Measurements from ENCODE around the gene TMEM132D. TPM values are rescaled to one million over a fixed set of nuclear protein-coding genes. Genes with fewer than 3 reads are reported as not detected.
"Not testable (repeated sequence)": the region's sequence is repeated elsewhere in the genome, so short reads cannot be mapped to it uniquely, and the experiment has no call there.

Gene TMEM132D
- polyA plus RNA-seq, 4 donors = 1.3 to 3.5 (median 1.7) TPM

DNA sequence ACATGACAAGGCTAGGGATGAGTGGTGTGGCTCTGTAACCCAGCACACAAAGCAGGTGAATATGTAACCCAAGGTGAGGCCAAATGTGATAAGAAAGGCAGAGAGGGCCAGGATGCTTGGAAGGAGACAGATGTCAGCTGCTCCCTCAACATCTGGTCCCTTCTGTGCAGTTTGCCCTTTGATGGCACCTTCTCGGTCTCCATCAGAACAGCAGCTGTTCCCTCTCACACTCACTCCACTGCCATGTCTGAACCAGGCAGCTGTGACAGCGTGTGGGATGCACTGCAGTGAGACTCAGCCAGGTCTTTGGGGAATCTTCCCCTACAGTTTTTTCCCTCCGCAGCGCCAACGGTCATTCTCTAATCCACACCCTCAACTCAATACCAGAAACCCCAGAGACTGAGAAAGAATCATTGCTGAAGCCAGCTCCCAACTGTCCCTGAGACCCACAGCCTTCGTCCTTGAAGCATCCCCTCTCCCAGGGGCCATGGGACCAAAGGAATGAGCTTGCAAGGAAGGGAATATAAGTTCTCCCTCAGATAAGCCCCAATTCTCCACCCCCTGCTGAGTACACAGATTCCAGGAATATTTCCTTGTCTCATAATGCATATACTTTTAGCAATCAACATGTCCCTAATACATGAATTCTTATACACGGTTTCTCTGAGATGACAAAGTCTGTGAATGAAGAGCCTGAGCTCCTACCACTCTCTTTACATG lies 820.5 kb downstream of the TMEM132D start:
- DNase-seq (ENCODE audit: low read depth in 4 of 4, low spot score in 3 of 4) = no peak

DNA sequence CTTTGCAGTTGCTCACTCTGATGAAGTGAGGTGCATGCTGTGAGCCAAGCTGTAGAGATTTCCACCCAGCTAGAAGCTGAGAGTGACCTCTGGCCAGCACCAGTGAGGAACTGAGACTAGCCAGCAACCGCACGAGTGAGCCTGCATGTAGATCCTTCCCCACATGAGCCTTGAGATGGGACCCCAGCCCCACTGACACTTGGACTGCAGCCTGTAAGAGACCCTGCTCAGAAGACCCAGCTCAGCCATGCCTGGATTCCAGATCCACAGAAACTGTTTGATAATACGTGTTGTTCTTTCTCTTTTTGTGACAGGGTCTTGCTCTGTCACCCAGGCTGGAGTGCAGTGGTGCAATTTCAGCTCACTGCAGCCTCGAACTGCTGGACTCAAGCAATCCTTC lies 821.4 kb downstream of the TMEM132D start:
- no peak for DNase-seq (ENCODE audit: low read depth in 4 of 4, low spot score in 3 of 4)

DNA sequence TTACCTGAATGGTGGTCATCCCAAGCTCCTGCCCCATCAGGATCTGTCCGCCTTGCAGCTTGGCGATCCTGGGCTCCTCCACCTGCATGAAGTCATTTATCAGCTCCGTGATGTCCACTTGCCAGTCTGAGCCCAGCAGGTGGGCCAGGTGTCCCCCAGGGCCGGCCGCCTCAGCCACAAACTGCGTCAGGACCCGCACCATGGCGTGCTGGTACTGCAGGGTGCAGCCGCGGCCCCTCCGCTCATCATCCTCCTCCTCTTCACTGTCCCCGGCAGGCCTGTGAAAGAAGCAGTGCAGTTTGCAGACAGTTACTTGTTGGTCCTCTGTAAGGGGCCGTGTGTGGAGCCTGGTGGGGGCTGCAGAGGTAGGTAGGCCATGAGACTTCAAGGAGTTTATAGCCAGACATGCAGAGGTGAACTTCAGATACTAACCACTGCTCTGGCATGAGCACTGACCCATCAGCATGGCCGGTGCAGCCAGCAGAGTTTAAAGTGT lies 822.0 kb downstream of the TMEM132D start:
- DNase-seq (ENCODE audit: low read depth in 4 of 4, low spot score in 3 of 4) = no peak

DNA sequence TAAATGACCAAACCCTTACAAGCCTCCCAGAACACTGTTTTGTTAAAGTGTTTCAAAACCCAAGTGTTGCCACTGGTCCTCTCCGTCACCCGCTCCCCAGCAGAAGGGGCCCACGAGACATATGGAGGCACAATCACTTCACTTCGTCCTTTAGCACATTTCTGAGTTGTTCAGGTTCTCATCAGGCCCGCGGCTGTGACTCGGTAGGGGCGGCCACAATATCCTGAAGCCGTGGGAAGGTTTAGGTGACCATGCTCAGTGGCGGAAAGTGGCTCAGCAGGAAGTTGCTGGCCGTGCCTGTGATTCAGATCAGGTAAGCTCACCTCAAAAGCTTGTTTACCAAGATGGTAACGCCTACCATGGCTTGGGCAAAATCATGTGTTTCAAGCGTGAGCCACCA lies 823.0 kb downstream of the TMEM132D start:
- DNase-seq (ENCODE audit: low read depth in 4 of 4, low spot score in 3 of 4) = no peak

DNA sequence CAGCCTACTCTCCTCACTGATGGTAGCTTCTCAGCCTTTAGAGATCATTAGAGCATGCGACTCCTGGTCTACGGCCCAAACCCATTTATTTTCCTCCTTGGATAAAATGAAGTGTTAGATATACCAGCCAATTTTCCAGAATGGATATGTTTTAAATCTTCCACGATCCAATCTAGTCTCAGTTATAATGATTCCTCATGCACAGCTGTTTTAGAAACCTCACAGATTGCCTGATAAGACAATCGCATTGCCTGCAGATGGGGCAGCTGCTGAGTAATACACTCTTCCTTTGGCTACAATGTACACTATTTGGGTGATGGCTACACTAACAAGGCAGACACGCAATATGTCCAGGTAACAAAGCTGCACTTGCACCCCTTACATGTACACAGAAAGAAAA lies 823.4 kb downstream of the TMEM132D start:
- DNase-seq (ENCODE audit: low read depth in 4 of 4, low spot score in 3 of 4) = no peak

DNA sequence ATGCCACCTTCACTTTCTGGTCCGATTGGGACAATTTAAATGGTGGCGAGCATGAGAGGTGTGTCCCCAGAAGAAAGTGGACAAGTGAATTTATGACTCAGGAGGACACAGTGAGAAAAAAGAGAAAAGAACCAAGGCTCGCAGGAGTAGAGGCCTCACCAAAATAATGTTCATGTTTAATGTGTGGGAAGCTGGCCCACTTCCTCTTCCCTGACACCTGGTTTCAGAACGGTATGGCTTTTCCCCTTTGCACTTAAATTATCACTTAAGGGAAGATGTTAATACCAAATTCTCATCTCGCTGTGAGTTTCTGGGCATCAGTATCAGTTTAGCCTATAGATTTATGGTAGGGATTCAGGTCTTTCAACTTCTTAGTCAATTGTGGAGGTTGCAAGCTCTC lies 824.1 kb downstream of the TMEM132D start:
- no peak for DNase-seq (ENCODE audit: low read depth in 4 of 4, low spot score in 3 of 4)

DNA sequence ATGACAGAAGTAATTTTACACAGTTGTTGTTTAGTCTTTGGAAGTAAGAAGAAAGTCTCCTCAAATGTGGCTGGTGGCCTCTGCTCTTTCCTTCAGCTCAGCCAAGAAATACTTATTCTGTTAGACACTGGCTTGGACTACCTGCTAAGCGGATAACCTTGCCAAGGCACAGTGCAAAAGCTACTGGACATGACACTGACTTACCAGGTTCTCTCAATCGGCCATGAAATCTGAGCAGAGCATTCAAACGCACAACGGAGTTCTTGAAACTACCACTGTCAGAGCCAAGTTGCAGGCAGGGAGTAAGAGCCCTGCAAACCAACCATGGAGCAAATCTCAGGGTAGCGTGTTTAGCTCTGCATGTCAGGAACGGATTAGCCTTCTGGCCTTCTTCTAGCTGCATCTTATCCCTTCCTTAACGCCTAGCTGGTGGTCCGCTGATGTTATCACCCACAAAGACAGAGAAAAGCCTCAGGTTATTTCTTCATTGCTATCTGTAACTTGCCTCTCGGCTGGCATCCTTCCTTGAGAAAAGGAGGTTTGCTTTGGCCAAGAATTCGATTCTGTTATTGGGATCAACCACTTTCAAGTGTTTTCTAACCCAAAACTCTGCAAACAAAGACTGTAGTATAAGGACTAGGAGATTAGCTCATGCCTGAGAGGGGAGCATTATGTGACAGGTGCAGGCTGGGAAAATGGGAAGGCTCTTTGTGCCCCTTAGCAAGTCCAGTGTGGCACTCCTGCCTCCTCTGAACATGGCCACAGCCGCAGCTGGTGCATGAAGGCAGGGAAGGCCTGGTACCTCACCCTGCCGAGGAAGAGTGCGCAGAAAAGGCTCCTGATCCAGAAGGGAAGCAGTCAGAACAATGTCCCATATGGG lies 827.1 kb downstream of the TMEM132D start:
- no peak for DNase-seq (ENCODE audit: low read depth in 4 of 4, low spot score in 3 of 4)

DNA sequence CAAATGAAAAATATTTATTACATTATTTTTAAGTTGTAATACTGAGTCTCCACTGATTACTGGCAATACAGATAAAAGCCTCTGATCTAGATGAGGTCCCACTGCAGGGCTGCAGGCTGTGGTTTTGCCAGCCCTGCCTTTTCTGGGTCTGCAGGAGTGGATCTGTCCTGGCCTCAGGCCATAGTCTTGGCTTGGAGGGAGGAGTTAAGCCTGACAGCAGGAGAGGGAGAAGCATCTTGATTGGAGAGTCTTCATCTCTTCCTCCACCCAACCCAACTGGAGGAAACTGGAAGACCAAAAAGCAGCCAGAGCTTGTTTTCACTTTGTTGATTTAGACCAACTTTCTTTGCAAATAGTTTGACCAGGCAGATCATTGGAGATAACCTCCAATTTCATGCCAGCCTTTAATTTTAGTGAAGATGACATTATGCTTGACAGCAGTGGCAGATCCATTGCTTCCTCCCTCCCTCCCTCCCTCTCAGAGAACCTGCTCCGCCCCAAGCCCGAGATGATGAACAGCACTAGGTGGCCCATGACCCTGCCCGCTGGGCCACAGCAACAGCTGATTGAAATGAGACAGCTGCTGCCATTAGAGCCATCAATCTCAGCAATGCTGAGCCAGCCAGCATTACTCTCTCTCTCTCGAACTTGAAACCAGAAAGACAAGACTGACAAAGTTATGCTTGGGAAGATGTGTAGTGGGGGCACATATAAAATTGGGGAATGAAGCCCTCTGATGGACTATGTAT lies 828.2 kb downstream of the TMEM132D start:
- DNase-seq (ENCODE audit: low read depth in 4 of 4, low spot score in 3 of 4) = no peak

DNA sequence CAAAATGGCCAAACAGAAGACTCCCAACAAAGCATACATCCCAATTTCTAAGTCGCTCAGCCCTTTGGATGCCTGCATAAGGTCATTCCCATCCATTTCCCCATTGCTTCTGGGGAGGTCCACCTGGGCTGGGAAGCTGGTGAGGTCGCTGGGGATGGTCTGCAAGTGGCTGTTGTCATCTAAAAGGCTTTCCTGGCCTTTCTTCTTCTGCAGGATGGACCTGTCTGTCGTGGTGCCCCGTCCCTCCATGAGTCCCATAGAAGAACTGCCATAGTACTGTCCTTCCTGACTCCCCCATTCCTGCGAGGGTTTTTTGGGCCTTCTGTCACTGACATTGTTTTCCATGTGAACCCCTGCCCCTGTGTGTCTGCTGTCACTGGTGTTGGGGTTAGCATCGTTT lies 829.4 kb downstream of the TMEM132D start:
- no peak for DNase-seq (ENCODE audit: low read depth in 4 of 4, low spot score in 3 of 4)

DNA sequence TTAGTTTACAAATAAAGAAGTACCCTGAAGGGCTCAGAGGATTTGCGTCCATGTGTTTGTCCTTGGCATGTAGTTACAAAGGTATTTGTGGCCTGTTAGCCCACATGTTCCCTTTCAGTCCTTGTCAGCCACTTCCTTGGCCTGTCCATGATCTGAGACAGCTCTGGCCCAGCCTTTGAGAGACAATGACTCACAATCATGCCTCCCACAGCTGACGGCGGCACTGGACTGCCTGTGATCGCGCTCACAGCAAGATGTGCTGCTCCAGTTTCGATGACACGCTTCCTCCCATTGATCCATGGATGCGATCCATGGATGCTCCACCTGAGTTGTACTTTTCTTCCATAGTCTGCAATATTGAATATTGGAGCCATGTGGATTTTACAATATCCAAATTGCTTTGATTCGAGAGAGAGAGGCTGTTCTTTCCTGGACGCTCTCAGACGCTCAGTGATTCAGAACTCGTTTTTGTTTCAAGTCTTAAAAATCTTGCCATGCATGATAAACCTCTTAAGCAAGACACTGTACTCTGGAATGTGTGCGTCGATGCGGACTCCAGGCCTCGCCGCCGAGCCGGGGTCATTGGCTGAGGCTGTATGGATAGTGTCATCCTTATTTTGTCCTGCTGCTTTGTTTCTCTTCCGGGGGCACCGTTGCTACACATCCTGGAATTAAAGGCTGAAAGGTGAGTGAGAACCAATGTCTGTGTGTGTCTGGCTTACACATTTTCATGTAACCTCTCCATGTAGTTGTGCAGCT lies 830.5 kb downstream of the TMEM132D start:
- DNase-seq (ENCODE audit: low read depth in 4 of 4, low spot score in 3 of 4) = no peak

DNA sequence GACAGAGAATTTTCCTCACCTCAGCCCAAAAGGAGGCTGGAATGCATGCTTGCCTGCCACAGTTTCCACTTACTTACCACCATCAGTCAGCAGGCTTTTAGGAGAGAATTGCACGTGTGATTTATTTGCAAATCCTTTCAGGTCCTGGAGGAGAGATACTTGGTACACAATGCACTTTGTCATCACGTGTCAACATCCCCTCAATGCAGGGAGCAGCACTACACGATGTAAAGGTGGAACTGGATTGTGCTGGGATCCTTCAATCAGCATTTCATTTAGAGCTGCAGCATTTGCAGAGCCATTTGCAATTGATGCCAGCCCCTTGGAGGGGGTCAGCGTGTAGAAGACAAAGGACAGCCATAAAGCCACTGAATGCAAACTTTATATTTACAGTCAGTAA lies 832.5 kb downstream of the TMEM132D start:
- DNase-seq (ENCODE audit: low read depth in 4 of 4, low spot score in 3 of 4) = no peak

DNA sequence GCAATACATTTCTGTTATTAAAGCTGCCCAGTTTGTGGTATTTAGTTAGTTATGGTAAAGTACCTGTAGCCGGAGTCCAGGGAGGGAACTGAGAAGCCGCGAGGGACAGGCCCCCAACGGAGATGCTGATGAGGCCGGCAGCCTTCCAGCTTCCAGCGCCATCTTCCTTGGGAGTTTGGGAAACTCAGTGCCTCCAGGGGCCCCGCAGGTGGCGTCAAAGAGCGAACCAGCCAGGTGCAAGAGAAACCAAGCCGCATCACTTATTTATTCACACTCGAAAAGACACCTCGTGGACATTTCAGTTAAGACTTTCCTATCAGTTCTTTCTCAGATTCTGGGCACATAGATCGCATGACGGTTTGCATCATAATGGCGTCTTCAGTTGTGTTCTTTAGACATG lies 833.9 kb downstream of the TMEM132D start:
- no peak for DNase-seq (ENCODE audit: low read depth in 4 of 4, low spot score in 3 of 4)

DNA sequence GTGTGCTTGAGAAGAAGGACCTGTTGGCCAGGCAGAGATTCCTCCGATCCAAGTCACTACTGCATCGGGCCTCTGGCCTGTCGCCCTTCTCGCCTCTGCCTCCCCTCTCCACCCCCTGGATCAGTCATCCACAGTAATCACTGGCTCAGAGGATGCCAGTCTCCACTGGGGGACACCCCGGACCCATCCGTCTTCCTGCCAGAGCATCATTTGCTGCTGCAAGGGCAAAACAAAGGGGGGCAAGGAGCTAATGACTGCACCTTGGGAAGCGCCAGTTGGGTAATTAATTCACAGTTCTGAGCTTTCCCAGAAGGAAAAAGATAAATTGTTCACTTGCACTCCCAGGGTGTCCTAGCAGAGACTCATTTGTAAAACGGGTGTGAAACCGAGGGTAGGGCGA lies 835.1 kb downstream of the TMEM132D start:
- no peak for DNase-seq (ENCODE audit: low read depth in 4 of 4, low spot score in 3 of 4)

DNA sequence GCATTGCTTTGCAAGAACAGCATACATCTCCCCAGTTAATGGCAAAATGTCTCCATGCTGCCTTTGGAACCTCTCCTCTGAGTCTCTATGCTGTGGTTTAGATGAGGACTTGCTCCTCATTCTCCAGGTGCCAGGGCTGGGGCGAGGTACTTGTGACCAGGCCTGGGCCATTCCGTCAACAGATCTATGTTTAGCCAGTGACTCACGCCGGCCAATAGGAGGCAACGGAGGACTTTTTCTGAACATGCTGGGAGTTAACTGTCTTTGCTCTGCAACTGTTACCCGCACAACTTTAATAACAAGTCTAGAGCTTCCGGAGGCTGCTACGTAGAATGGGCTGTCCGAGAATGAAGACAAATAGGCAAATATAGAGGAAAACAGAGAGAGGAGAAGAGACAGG lies 836.3 kb downstream of the TMEM132D start:
- DNase-seq (ENCODE audit: low read depth in 4 of 4, low spot score in 3 of 4) = no peak

DNA sequence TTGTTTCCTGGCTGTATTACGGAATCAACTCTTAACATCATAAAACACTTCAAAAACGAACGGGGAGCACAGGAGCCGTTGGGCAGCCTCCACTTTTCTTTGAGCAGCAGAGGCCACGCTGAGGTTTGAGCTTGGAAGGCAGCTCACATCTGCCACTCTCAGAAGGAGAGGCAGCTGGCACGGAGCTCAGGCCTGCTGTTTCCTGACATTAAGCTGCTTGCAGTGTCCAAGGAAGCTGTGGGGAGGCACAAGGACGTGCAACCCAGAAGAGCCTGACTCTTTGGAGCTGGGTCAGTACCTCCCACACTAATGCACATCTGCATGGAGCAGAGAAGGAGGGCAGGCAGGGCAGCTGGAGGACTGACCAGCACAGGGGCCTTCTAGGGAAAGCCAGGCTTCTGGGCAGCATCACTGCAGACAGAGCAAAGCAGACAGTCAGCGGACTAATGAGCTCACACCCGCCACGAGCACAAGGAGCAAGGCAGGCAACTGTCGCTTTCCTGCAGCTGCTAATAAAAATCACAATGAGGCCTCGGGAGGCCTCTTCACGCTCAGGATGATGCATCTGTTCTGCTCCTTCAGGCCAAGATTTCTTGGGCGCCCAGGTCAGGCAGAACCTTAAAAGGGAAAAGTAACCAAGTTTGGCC lies 839.5 kb downstream of the TMEM132D start:
- no peak for DNase-seq (ENCODE audit: low read depth in 4 of 4, low spot score in 3 of 4)

DNA sequence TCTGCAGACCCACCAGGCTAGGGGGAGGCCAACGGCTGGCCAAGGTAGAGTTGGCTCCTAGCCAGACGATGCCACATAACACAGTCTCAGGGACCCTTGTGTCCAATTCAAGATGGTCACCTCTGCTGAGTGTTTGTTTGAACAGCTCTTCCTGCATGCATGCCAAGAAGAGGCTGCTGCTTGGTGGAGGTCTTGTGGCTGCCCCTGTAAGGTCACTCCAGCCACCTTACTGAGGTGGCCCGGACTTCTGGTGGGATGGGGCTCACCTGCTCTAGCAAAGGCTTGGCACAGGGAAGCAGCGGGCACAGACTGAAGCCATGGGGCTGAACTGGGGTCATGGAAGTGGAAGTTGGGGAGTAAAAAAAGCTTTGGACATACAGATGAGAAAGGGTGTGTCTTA lies 840.2 kb downstream of the TMEM132D start:
- DNase-seq (ENCODE audit: low read depth in 4 of 4, low spot score in 3 of 4) = no peak

DNA sequence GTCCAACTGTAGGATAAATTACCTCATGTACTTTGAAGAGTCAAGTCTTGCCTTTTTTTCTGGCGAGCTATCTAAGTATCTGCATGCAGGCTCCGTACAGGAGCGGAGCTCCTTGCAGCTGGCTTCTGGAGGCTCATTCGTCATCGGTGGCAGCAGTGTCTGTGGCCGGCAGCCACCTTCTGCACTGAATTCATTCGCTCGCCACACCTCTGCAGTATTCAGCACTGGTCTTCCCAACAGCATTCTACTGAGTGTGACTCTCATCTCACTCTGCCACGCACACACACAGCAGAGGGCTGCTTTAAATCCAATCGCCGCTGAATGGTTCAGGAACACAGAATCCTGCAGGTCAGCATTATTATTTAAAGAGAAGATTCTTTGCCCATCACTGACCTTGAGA lies 850.6 kb downstream of the TMEM132D start:
- no peak for DNase-seq (ENCODE audit: low read depth in 4 of 4, low spot score in 3 of 4)

DNA sequence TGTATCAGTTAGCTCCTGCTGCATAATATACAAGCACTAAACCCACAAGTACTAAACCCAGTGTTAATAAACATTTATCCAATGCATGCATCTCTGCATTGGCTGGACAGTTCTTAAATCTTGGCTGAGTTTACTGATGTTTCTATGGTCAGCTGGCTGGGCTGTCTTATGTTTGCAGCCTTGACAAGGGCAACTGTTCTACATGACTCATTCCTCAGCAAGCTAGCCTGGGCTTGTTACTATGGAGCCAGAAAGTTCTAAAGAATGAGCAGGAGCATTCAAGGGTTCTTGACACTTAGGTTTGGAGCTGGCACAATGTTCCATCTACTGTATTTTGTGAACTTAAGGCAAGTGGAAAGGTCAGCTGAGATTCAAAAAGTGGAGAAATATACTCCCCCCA lies 851.5 kb downstream of the TMEM132D start:
- DNase-seq (ENCODE audit: low read depth in 4 of 4, low spot score in 3 of 4) = no peak

DNA sequence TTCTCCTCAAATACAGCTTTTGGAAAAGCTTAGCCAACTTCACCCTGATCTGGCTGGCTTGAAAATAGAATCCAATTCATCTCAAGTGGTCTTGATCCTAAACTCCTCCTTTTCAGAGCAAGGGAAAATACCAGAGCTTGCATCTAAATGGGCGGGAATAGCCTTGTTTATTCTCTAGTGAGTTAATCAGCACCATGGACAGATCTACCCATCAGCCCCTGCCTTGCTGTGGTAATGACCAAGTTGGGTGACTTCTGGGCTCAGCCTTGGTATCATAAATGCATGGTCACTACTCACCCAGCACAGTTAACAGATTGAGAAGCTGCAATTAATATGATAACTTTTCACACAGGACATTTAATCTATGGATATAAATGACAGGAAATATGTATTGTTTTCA lies 853.9 kb downstream of the TMEM132D start:
- peak; percentile 54 to 74 (median 58) for DNase-seq (ENCODE audit: low read depth in 4 of 4, low spot score in 3 of 4)

DNA sequence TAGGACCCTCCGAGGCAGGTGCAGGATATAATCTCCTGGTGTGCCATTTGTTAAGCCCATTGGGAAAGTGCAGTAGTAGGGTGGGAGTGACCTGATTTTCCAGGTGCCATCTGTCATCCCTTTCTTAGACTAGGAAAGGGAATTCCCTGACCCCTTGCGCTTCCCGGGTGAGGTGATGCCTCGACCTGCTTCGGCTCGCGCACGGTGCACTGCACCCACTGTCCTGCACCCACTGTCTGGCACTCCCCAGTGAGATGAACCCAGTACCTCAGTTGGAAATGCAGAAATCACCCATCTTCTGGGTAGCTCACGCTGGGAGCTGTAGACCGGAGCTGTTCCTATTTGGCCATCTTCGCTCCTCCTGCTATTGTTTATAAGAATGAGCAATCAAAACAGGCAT lies 860.5 kb downstream of the TMEM132D start:
- not testable (repeated sequence) for DNase-seq (ENCODE audit: low read depth in 4 of 4, low spot score in 3 of 4)
